ENCODE data around the gene CYP2C8. TPM values are rescaled to one million over a fixed set of nuclear protein-coding genes. Genes with fewer than 3 reads are reported as not detected.
"Not testable (repeated sequence)": the region's sequence is repeated elsewhere in the genome, so short reads cannot be mapped to it uniquely, and the experiment has no call there.

Gene CYP2C8
- total RNA-seq (2014; rRNA removed; shearing (Covaris generic)), result 0.12 TPM in 1 of 2 replicates, not detected in the other

GRCh38 chr10:95069286-95069685 is at the start of gene CYP2C8:
CYP2C8 (minus strand) TSS chr10:95069497; CDS start chr10:95069402, 95 bp downstream.
- DNase-seq (ENCODE audit: low read depth), result no peak

- no peak for DNase-seq (ENCODE audit: low read depth)
These were observed 47.6 kb upstream of the CYP2C8 start for GRCh38 chr10:95116869-95117269.

- DNase-seq (ENCODE audit: low read depth), result not testable (repeated sequence)
These were observed 41.5 kb upstream of the CYP2C8 start for GRCh38 chr10:95110823-95111222.

- DNase-seq (ENCODE audit: low read depth), result no peak
These were observed 28.5 kb upstream of the CYP2C8 start for GRCh38 chr10:95097805-95098204.

DNA sequence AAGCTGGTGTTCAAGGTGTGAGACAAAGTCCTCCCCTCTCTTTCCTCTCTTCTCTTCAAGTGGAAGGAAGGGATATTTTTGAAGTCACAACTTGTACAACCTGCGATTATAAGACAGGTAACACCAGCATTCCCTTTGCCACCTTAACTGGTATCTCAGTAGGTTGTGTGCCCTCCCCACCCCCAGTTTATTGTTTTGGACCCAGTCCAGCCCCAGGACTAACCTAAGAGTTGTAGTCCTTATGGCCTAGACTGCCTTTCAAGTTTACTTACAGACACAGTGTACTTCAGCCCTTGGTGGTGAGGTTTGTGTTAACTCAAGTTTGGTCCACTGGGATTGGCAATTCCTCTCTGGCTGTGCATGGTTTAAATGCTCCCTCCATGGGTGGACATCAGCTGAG is 26.8 kb upstream of the CYP2C8 start:
- DNase-seq (ENCODE audit: low read depth), result no peak

GRCh38 chr10:95079626-95080025 is 10.3 kb upstream of the CYP2C8 start:
- not testable (repeated sequence) for DNase-seq (ENCODE audit: low read depth)

DNA sequence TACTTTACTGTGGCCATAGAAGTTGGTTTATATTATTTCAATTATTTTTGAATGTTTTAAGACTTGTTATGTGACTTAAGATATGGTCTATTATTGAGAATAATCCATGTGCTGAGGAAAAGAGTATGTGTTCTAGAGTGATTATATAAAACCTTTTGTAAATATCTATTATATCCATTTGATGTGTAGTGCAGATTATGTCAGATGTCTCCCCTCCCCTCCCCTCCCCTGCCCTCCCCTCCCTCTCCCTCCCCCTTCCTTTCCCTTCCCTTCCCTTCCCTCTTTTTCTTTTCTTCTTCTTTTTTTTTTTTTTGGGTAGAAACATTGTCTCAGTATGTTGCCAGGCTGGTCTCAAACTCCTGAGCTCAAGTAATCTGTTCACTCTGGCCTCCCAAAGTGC is 8.3 kb upstream of the CYP2C8 start:
- no peak for DNase-seq (ENCODE audit: low read depth)

GRCh38 chr10:95071107-95071660 is 1.9 kb upstream of the CYP2C8 start:
- no peak for DNase-seq (ENCODE audit: low read depth)

- not testable (repeated sequence) for DNase-seq (ENCODE audit: low read depth)
These were observed 5.2 kb downstream of the CYP2C8 start for GRCh38 chr10:95064125-95064524.

GRCh38 chr10:95056744-95057363 is 12.4 kb downstream of the CYP2C8 start:
- no peak for DNase-seq (ENCODE audit: low read depth)

DNA sequence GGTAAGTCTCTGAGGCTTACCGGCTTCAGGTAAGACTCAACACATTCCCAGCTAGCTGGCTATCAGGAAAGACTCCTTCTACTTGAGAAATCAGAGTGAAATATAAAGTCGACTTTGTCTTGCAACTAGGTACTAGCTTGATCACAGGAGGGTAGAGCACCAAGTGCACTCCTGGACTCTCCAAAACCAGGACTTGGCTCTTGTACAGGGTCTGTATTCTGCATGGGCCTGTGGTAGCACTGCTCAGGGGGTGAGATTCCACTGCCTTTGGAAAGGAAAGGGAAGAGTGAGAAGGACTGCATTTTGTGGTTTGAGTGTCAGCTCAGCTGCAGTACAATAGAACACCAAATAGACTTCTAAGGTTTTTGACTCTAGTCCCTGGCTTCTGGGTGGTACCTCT is 19.4 kb downstream of the CYP2C8 start:
- no peak for DNase-seq (ENCODE audit: low read depth)

GRCh38 chr10:95048206-95048605 is 21.1 kb downstream of the CYP2C8 start:
- no peak for DNase-seq (ENCODE audit: low read depth)

DNA sequence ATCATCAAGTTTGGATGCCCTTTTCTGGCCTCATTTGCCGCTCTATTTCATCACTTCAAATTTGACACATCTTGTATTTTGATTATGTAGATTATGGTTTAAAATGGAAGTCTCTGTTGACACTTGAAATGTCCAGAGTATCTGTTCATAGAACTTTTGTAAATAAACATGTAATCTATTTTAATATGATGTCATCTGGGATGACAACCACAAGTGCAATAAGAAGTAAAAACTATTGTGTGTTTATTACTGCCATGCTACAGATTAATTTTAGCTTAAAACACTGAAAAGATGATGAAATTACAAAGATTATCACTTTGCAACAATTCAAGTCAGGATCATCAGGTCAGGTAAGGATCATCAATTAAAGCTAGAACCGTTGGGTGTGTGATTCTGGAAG is 30.0 kb downstream of the CYP2C8 start:
- no peak for DNase-seq (ENCODE audit: low read depth)

DNA sequence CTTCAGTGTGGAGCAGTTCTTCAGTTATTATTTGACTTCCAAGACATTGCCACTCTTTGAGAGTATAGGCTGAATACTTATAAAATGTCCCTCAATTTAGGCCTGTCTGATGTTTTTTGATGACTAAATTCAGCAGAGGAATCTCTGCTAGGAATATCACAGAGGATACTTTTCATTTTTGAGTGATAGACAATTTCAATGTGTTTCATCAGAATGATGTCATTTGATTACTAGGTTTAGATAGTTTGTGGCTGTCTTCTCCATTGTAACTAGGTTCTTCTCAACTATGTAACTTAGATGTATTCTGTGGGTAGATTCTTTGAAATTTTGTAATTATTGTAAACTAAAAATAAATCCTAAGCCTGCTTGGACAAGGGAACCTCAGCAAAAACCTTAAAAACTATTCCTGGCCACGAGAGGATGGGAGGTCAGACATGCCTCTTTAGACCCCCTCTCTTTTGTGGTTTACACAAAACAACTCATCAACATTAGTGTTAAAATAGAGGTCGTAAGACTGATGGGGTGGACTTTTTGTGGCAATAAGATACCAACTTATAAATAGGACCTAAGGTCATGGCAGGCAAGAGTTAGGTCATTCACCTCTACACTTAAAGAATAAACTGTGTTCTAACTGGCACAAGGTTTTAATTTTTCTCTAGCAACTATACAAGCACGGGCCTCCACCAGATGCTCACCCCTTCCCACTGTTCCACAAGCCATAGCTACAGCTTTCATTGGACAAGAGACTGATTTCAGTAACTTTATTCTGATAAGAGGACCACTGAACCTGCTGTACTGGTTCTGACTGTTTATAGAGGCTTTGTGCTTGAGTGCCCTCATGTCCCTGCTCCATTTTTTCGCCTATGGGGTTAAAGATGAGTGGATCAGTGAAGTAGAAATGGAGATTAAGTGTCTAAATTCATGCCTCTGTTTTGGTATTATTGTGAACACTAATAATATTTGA is 33.7 kb downstream of the CYP2C8 start:
- no peak for DNase-seq (ENCODE audit: low read depth)

DNA sequence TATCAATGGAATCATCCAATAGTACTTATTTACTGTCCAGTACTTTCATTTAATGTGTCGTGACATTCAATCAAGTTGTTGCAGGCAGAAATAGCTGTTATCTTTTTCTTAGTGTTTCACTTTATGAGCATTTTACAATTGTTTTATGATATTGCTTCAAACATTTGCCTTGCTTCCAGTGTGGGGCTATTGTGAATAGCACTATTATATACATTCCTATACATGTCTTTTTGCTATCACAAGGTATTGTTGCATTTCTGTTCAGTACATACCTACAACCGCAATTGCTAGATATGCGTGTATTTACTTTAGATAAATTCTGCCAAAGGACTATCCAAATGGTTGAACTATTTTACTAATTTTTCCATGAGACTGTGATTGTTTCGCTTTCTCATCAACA is 34.9 kb downstream of the CYP2C8 start:
- no peak for DNase-seq (ENCODE audit: low read depth)

GRCh38 chr10:95031656-95032055 is 37.6 kb downstream of the CYP2C8 start:
- DNase-seq (ENCODE audit: low read depth), result no peak

DNA sequence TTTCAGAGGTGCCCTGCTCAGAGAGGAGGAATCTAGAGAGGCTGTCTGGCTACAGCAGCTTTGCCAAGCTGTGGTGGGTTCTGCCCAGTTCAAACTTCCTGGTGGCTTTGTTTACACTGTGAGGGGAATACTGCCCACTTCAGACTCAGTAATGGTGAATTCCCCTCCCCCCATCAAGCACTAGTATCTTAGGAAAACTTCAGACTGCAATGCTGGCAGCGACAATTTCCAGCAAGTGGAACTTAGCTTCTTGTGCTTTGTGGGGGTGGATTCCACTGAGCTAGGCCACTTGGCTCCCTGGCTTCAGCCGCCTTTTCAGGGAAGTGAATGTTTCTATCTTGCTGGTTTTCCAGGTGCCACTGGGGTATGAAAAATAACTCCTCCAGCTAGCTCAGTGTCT is 42.8 kb downstream of the CYP2C8 start:
- no peak for DNase-seq (ENCODE audit: low read depth)

- DNase-seq (ENCODE audit: low read depth), result no peak
These were observed 71.5 kb downstream of the CYP2C8 start for GRCh38 chr10:94997741-94998174.

- DNase-seq (ENCODE audit: low read depth), result peak; percentile 22
These were observed 76.5 kb downstream of the CYP2C8 start for GRCh38 chr10:94992811-94993210.

DNA sequence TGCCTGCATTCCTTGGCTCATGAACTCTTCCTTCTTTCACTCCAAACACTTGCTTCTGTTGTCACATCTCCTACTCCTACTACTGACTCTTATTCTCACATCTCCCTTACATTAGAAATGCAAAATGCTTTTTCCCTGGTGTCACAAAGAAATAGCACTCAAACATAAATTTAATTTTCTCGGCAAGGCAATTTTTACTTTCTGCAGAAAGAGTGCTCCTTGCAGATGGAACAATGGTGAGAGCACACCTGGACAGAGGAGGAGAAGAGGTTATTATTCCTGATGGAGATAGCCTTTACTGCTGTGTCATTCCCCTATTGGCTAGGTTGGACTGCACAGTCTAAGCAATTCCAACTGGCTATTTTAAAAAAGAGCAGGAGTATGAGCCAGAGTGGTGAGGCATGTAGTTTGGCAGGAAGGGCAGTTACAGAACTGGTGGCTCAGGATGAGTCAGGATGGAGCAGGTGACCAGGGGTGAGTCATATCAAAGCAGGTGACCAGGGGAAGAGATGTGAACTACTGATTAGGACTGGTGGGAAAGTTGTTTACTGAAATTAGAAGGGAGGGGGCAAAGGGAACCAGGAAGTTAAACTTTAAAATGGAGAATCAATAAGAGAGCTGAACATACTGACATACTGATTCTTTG is 77.9 kb downstream of the CYP2C8 start:
- no peak for DNase-seq (ENCODE audit: low read depth)

DNA sequence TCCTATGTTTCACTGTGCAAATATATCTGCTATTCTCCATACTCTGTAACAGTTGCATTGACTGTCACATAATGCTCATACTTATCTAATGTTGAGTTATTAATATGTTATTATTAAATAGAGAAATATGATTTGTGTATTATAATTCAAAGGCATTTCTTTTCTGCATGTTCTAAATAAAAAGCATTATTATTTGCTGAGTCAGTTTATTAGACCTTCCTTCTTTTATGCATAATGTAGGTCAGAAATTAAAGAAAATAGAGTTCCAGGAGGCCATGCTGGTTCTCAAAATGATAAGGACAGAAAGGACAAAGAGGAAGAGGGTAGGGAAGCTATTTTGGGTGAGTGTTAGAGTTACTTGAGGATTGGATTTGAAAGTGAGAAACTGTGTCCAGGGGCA is 80.1 kb downstream of the CYP2C8 start:
- no peak for DNase-seq (ENCODE audit: low read depth)
